Ishikawa (cell line): ENCODE results near the gene GJA4.

ENCODE experiments used
- CEBPB ChIP-seq: IDR thresholded peaks from 2 replicates; pipeline ENCODE4 v1.6.1; 2012
- CREB1 ChIP-seq: IDR thresholded peaks from 2 replicates; pipeline ENCODE4 v1.6.1; 2012; ENCODE audit warnings: low read depth
- EGR1 ChIP-seq: IDR thresholded peaks from 2 replicates; pipeline ENCODE4 v1.6.1; 2012
- EP300 ChIP-seq: IDR thresholded peaks from 2 replicates; pipeline ENCODE4 v1.6.1; 2012; ENCODE audit warnings: borderline replicate concordance
- FOXM1 ChIP-seq: IDR thresholded peaks from 2 replicates; pipeline ENCODE4 v1.6.1; 2012; ENCODE audit warnings: low read depth, borderline replicate concordance
- NFIC ChIP-seq: IDR thresholded peaks from 2 replicates; pipeline ENCODE4 v1.6.1; 2012
- RAD21 ChIP-seq: IDR thresholded peaks from 2 replicates; pipeline ENCODE4 v1.6.1; 2012; ENCODE audit warnings: low read depth
- TAF1 ChIP-seq: IDR thresholded peaks from 2 replicates; pipeline ENCODE4 v1.6.1; 2012; ENCODE audit warnings: low read depth, mild to moderate bottlenecking
- TCF12 ChIP-seq: IDR thresholded peaks from 2 replicates; pipeline ENCODE4 v1.6.1; 2012; ENCODE audit warnings: low read depth
- TEAD4 ChIP-seq: IDR thresholded peaks from 2 replicates; pipeline ENCODE4 v1.6.1; 2012
- YY1 ChIP-seq: IDR thresholded peaks from 2 replicates; pipeline ENCODE4 v1.6.1; 2012; ENCODE audit warnings: low read depth
- ZBTB7A ChIP-seq: IDR thresholded peaks from 2 replicates; pipeline ENCODE4 v1.6.1; 2012; ENCODE audit warnings: low read depth
- TF ChIP-seq, protein P1 (sequence below): IDR thresholded peaks from 2 replicates; pipeline ENCODE4 v1.6.1; 2012; ENCODE audit warnings: low read depth, mild to moderate bottlenecking
- TF ChIP-seq, protein P2 (sequence below): IDR thresholded peaks from 2 replicates; pipeline ENCODE4 v1.6.1; 2012
- TF ChIP-seq, protein P3 (sequence below): IDR thresholded peaks from 2 replicates; pipeline ENCODE4 v1.6.1; 2012

Gene GJA4

DNA sequence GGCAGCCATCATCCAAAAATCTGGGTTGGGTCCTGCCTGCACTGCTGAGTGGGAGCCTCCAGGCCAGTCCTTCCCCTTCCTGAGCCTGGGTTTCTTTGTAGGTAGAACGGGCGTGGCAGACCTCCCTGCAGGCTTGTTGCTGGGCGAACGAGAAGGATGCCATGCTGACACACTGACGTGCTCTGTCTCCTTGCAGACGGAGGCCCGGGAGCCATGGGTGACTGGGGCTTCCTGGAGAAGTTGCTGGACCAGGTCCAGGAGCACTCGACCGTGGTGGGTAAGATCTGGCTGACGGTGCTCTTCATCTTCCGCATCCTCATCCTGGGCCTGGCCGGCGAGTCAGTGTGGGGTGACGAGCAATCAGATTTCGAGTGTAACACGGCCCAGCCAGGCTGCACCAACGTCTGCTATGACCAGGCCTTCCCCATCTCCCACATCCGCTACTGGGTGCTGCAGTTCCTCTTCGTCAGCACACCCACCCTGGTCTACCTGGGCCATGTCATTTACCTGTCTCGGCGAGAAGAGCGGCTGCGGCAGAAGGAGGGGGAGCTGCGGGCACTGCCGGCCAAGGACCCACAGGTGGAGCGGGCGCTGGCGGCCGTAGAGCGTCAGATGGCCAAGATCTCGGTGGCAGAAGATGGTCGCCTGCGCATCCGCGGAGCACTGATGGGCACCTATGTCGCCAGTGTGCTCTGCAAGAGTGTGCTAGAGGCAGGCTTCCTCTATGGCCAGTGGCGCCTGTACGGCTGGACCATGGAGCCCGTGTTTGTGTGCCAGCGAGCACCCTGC lies 1.4 kb downstream of the GJA4 start:
- no peak for TF ChIP-seq EGR1
- no peak for TF ChIP-seq TCF12
- TF ChIP-seq, protein P1, sequence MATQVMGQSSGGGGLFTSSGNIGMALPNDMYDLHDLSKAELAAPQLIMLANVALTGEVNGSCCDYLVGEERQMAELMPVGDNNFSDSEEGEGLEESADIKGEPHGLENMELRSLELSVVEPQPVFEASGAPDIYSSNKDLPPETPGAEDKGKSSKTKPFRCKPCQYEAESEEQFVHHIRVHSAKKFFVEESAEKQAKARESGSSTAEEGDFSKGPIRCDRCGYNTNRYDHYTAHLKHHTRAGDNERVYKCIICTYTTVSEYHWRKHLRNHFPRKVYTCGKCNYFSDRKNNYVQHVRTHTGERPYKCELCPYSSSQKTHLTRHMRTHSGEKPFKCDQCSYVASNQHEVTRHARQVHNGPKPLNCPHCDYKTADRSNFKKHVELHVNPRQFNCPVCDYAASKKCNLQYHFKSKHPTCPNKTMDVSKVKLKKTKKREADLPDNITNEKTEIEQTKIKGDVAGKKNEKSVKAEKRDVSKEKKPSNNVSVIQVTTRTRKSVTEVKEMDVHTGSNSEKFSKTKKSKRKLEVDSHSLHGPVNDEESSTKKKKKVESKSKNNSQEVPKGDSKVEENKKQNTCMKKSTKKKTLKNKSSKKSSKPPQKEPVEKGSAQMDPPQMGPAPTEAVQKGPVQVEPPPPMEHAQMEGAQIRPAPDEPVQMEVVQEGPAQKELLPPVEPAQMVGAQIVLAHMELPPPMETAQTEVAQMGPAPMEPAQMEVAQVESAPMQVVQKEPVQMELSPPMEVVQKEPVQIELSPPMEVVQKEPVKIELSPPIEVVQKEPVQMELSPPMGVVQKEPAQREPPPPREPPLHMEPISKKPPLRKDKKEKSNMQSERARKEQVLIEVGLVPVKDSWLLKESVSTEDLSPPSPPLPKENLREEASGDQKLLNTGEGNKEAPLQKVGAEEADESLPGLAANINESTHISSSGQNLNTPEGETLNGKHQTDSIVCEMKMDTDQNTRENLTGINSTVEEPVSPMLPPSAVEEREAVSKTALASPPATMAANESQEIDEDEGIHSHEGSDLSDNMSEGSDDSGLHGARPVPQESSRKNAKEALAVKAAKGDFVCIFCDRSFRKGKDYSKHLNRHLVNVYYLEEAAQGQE = no peak
- no peak for TF ChIP-seq EP300
- TF ChIP-seq FOXM1 = no peak
- TF ChIP-seq ZBTB7A = no peak
- TF ChIP-seq, protein P2, sequence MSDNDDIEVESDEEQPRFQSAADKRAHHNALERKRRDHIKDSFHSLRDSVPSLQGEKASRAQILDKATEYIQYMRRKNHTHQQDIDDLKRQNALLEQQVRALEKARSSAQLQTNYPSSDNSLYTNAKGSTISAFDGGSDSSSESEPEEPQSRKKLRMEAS = no peak
- no peak for TF ChIP-seq NFIC
- TF ChIP-seq, protein P3, sequence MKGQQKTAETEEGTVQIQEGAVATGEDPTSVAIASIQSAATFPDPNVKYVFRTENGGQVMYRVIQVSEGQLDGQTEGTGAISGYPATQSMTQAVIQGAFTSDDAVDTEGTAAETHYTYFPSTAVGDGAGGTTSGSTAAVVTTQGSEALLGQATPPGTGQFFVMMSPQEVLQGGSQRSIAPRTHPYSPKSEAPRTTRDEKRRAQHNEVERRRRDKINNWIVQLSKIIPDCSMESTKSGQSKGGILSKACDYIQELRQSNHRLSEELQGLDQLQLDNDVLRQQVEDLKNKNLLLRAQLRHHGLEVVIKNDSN = no peak
- no peak for TF ChIP-seq CREB1
- TF ChIP-seq CEBPB = no peak
- TF ChIP-seq YY1 = no peak
- no peak for TF ChIP-seq TEAD4
- TF ChIP-seq RAD21 = no peak
- no peak for TF ChIP-seq TAF1

DNA sequence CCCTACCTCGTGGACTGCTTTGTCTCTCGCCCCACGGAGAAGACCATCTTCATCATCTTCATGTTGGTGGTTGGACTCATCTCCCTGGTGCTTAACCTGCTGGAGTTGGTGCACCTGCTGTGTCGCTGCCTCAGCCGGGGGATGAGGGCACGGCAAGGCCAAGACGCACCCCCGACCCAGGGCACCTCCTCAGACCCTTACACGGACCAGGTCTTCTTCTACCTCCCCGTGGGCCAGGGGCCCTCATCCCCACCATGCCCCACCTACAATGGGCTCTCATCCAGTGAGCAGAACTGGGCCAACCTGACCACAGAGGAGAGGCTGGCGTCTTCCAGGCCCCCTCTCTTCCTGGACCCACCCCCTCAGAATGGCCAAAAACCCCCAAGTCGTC lies 2.0 kb downstream of the GJA4 start:
- TF ChIP-seq CREB1 (no peak), TCF12 (no peak), EP300 (no peak), RAD21 (no peak), CEBPB (no peak), EGR1 (no peak), TAF1 (no peak), FOXM1 (no peak), YY1 (no peak), TEAD4 (no peak), NFIC (no peak), ZBTB7A (no peak)
- TF ChIP-seq, protein P1 = no peak
- TF ChIP-seq, protein P3 = no peak
- TF ChIP-seq, protein P2 = no peak

DNA sequence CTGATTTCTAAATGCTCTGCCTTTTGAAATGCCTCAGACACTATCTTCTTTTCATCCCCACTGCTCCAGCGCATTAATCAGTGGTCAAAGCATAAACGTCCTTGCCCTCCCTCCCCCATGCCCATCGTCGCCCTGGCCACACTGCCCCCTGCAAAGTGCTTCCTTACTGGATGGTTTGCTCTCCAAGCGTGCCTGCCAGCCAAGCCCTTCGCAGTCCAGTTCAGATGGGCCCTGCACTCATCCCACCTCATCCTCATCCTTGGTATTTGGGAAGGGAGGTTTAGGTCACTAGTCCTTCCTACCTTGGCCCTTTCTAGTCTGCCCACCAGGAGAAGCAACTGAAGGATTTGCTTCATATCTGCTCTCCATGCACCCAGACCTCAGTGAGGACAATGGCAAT lies 3.1 kb downstream of the GJA4 start:
- TF ChIP-seq TEAD4 = no peak
- no peak for TF ChIP-seq CREB1
- no peak for TF ChIP-seq NFIC
- TF ChIP-seq, protein P2 = no peak
- no peak for TF ChIP-seq FOXM1
- no peak for TF ChIP-seq RAD21
- TF ChIP-seq TAF1 = no peak
- no peak for TF ChIP-seq TCF12
- TF ChIP-seq, protein P3 = no peak
- no peak for TF ChIP-seq YY1
- no peak for TF ChIP-seq EP300
- no peak for TF ChIP-seq EGR1
- TF ChIP-seq CEBPB = no peak
- TF ChIP-seq, protein P1 = no peak
- TF ChIP-seq ZBTB7A = no peak

DNA sequence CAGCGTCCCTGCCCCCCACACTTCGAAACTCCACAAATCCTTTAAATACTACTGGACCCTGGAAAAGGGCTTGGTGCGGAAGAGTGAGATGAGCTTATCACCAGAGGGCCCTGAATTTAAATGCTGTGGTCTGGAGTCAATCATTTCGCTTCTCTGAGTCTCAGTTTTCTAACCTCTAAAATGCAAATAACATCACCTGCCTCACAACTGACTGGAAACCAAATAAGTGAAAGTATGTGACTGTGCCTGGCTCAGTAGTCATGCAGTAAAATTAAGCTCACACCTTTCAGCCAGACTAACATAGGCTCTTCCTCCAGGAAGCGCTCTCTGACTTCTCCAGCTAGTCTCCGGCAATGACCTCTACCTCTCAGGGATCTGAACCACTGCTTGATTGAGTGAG lies 4.2 kb downstream of the GJA4 start:
- TF ChIP-seq CEBPB (no peak), EGR1 (no peak), NFIC (no peak), TCF12 (no peak), RAD21 (no peak)
- TF ChIP-seq, protein P2 = no peak
- TF ChIP-seq, protein P1 = no peak
